Smooth muscle cell (in vitro differentiated cells): ENCODE data around the gene EML1. TPM values are rescaled to one million over a fixed set of nuclear protein-coding genes. Genes with fewer than 3 reads are reported as not detected.

ENCODE experiments used
- DNase-seq: peaks from one replicate; lab custom pipeline; 2025; ENCODE audit not compliant: unreplicated experiment; lab: John Stamatoyannopoulos, UW
- H2AFZ ChIP-seq: fragments of 200-600 bp; sonication (generic); 2 replicates; pipeline ENCODE4 v1.6.0; 2016; ENCODE audit warnings: antibody characterized with exemption, low read depth, mild to moderate bottlenecking
- H3F3A ChIP-seq: fragments of 200-600 bp; sonication (generic); 2 replicates; pipeline ENCODE4 v1.6.0; 2017; ENCODE audit warnings: antibody characterized with exemption, low read depth
- H3K27ac ChIP-seq: fragments of 200-600 bp; sonication (generic); 2 replicates; pipeline ENCODE4 v1.5.1; 2016; ENCODE audit warnings: low read depth, mild to moderate bottlenecking
- H3K27me3 ChIP-seq: fragments of 200-600 bp; sonication (generic); 2 replicates; pipeline ENCODE4 v1.6.1; 2016; ENCODE audit warnings: low read depth, mild to moderate bottlenecking
- H3K36me3 ChIP-seq: fragments of 200-600 bp; sonication (generic); 2 replicates; pipeline ENCODE4 v1.5.1; 2016; ENCODE audit warnings: low read depth
- H3K4me1 ChIP-seq: fragments of 200-600 bp; sonication (generic); 2 replicates; pipeline ENCODE4 v1.5.1; 2016; ENCODE audit warnings: low read depth
- H3K4me2 ChIP-seq: fragments of 200-600 bp; sonication (generic); 2 replicates; pipeline ENCODE4 v1.6.0; 2016; ENCODE audit warnings: mild to moderate bottlenecking
- H3K4me3 ChIP-seq: fragments of 200-600 bp; sonication (generic); 2 replicates; pipeline ENCODE4 v1.5.1; 2016; ENCODE audit warnings: mild to moderate bottlenecking
- H3K79me2 ChIP-seq: fragments of 200-600 bp; sonication (generic); 2 replicates; pipeline ENCODE4 v1.6.0; 2016; ENCODE audit warnings: low read depth, mild to moderate bottlenecking
- H3K9ac ChIP-seq: fragments of 200-600 bp; sonication (generic); 2 replicates; pipeline ENCODE4 v1.6.0; 2016; ENCODE audit warnings: low read depth
- H3K9me3 ChIP-seq: fragments of 200-600 bp; sonication (generic); replicated peaks from 2 replicates; pipeline ENCODE4 v1.5.1; 2016; ENCODE audit warnings: low read depth
- H4K20me1 ChIP-seq: fragments of 200-600 bp; sonication (generic); 2 replicates; pipeline ENCODE4 v1.6.0; 2016; ENCODE audit warnings: low read depth
- CTCF ChIP-seq: fragments of 200-600 bp; sonication (generic); IDR thresholded peaks from 2 replicates; pipeline ENCODE4 v1.5.1; 2017; ENCODE audit warnings: borderline replicate concordance, mild to moderate bottlenecking, antibody characterized with exemption; ENCODE audit not compliant: insufficient read depth, poor library complexity, severe bottlenecking
- WGBS: methylation state at CpG from one replicate; pipeline ENCODE4 v1.1.7; 2016; ENCODE audit warnings: low lambda C conversion rate; 5-methylcytosine and 5-hydroxymethylcytosine counted together
- polyA plus RNA-seq: library from polyadenylated mRNA; unstranded; fragments of >200 nt; fragmentation: Nextera tagmentation; extraction: Ambion mirVana; gene quantifications from 2 replicates; pipeline ENCODE4 v1.2.1, GENCODE V29; 2016
- total RNA-seq: library from RNA; depleted of rRNA; stranded (reverse); fragments of >200 nt; gene quantifications from 2 replicates; pipeline ENCODE4 v1.2.3, GENCODE V29; 2014

EML1 gene
- total and polyA plus RNA-seq, 2 experiments from 2014 or later, result 13.0 to 31.2 TPM

GRCh38 chr14:99817331-99817730 is 24.1 kb downstream of the EML1 start:
- Histone ChIP-seq H3K27ac (no peak overlapping the region), H3K79me2 (no peaks in the 10 kb centered on the region)
- WGBS, result 97% methylated on average over 10 of the region's 10 CpGs

GRCh38 chr14:99818503-99819036 is 25.4 kb downstream of the EML1 start:
- Histone ChIP-seq H2AFZ (no peak overlapping the region), H3K4me2 (no peak overlapping the region), H3K9ac (no peak overlapping the region), H3K27me3 (peaks cover 31% of the 10 kb centered on the region), H4K20me1 (peaks cover 99% of the 10 kb centered on the region), H3F3A (no peaks in the 10 kb centered on the region), H3K36me3 (no peaks in the 10 kb centered on the region), H3K9me3 (no peaks in the 10 kb centered on the region), H3K4me3 (no peak overlapping the region), H3K27ac (no peak overlapping the region), H3K4me1 (no peaks in the 10 kb centered on the region), H3K79me2 (no peaks in the 10 kb centered on the region)
- 80% methylated on average over 11 of the region's 11 CpGs for WGBS
- DNase-seq, result no peak
- TF ChIP-seq CTCF, result no peak

More at GRCh38 chr14:99817331-99817730, 24.1 kb downstream of the EML1 start:
- H2AFZ ChIP-seq, result no peak overlapping the region
- H3F3A ChIP-seq, result no peaks in the 10 kb centered on the region
- H3K27me3 ChIP-seq, result peaks cover 19% of the 10 kb centered on the region
- H3K9ac ChIP-seq, result no peak overlapping the region
- no peaks in the 10 kb centered on the region for H3K9me3 ChIP-seq
- peaks cover 5% of the 10 kb centered on the region for H3K4me1 ChIP-seq
- peaks cover 99% of the 10 kb centered on the region for H4K20me1 ChIP-seq
- no peak for DNase-seq
- H3K36me3 ChIP-seq, result no peaks in the 10 kb centered on the region
- no peak for TF ChIP-seq CTCF
- H3K4me3 ChIP-seq, result no peak overlapping the region
- H3K4me2 ChIP-seq, result no peak overlapping the region

- Histone ChIP-seq H3F3A (no peaks in the 10 kb centered on the region), H3K27me3 (peaks cover 31% of the 10 kb centered on the region), H3K27ac (no peak overlapping the region), H3K36me3 (no peaks in the 10 kb centered on the region), H3K4me1 (no peaks in the 10 kb centered on the region), H3K9me3 (no peaks in the 10 kb centered on the region), H4K20me1 (peaks cover 99% of the 10 kb centered on the region), H3K9ac (no peak overlapping the region), H3K4me2 (no peak overlapping the region), H3K79me2 (no peaks in the 10 kb centered on the region), H2AFZ (no peak overlapping the region), H3K4me3 (no peak overlapping the region)
- no peak for TF ChIP-seq CTCF
- DNase-seq, result no peak
- 74% methylated on average over 15 of the region's 15 CpGs for WGBS
These were observed 26.3 kb downstream of the EML1 start for GRCh38 chr14:99819514-99819913.

GRCh38 chr14:99820702-99821331 is 27.6 kb downstream of the EML1 start:
- Histone ChIP-seq H3K27me3 (peaks cover 40% of the 10 kb centered on the region), H3K4me2 (no peak overlapping the region), H3K9me3 (no peaks in the 10 kb centered on the region), H3K4me3 (no peak overlapping the region), H2AFZ (no peak overlapping the region), H3K9ac (no peak overlapping the region), H3K36me3 (no peaks in the 10 kb centered on the region), H3K27ac (no peak overlapping the region), H3K4me1 (no peaks in the 10 kb centered on the region), H4K20me1 (peaks cover 100% of the 10 kb centered on the region), H3F3A (no peaks in the 10 kb centered on the region), H3K79me2 (no peaks in the 10 kb centered on the region)
- DNase-seq, result no peak
- no peak for TF ChIP-seq CTCF
- 96% methylated on average over 10 of the region's 10 CpGs for WGBS
